Nephron (organoid): ENCODE data around the gene DNAAF2.
A peak's percentile ranks its signal among the peaks of the same experiment; 100 is the strongest.
"Not testable (repeated sequence)": the region's sequence is repeated elsewhere in the genome, so short reads cannot be mapped to it uniquely, and the experiment has no call there.

Experiments
- H3K27ac Mint-ChIP-seq, 3 experiments: 2 replicates each; pipeline ENCODE4 v1.8.0; 2020; ENCODE audit warnings: mixed read lengths in 3 of 3, mild to moderate bottlenecking in 2 of 3, moderate library complexity in 1 of 3
- H3K27me3 Mint-ChIP-seq: 2 replicates; pipeline ENCODE4 v1.8.0; 2021; ENCODE audit warnings: low read depth, mild to moderate bottlenecking, moderate library complexity, mixed read lengths
- H3K36me3 Mint-ChIP-seq: 2 replicates; pipeline ENCODE4 v1.8.0; 2020; ENCODE audit warnings: low read depth, mixed read lengths
- H3K4me1 Mint-ChIP-seq: 2 replicates; pipeline ENCODE4 v1.8.0; 2020; ENCODE audit warnings: mixed read lengths
- H3K4me3 Mint-ChIP-seq, 3 experiments: 2 replicates each; pipeline ENCODE4 v1.8.0; 2020; ENCODE audit warnings: mild to moderate bottlenecking in 3 of 3, mixed read lengths in 3 of 3, moderate library complexity in 2 of 3
- H3K9me3 Mint-ChIP-seq: 2 replicates; pipeline ENCODE4 v1.8.0; 2020; ENCODE audit warnings: mixed read lengths
- TF ChIP-seq, protein P1 (sequence below), 3 experiments: fragments of 200-600 bp; sonication (generic); IDR thresholded peaks; one replicate each; pipeline ENCODE4 v1.5.0; 2021; ENCODE audit warnings: antibody characterized with exemption in 3 of 3; ENCODE audit not compliant: unreplicated experiment in 3 of 3

Gene DNAAF2

DNA sequence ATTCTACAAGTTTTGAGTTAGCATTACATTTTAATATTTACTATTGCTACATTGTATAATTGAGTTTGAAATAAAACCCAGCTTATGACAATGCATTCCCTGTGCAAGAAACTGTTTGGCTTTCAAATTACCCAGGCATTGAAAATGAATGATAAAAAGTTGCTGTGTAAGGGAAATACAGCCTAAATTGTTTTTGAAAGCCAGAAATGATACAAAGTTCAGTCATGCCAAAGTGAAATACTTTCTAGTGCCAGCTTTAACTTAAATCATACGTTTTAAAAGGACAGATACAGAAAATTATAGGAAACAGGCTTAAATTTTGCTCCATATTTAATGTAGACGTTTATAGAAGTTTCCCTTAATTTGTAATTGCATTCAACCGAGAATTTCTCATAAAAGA lies 11.7 kb downstream of the DNAAF2 start:
- Mint-ChIP-seq H3K4me3 (peak overlapping the region in 1 of 3 experiments; percentile 56), H3K4me1 (peaks cover 29% of the 10 kb centered on the region), H3K9me3 (no peaks in the 10 kb centered on the region), H3K27ac (no peak overlapping the region), H3K36me3 (peaks cover 20% of the 10 kb centered on the region), H3K27me3 (no peaks in the 10 kb centered on the region)
- TF ChIP-seq, protein P1, sequence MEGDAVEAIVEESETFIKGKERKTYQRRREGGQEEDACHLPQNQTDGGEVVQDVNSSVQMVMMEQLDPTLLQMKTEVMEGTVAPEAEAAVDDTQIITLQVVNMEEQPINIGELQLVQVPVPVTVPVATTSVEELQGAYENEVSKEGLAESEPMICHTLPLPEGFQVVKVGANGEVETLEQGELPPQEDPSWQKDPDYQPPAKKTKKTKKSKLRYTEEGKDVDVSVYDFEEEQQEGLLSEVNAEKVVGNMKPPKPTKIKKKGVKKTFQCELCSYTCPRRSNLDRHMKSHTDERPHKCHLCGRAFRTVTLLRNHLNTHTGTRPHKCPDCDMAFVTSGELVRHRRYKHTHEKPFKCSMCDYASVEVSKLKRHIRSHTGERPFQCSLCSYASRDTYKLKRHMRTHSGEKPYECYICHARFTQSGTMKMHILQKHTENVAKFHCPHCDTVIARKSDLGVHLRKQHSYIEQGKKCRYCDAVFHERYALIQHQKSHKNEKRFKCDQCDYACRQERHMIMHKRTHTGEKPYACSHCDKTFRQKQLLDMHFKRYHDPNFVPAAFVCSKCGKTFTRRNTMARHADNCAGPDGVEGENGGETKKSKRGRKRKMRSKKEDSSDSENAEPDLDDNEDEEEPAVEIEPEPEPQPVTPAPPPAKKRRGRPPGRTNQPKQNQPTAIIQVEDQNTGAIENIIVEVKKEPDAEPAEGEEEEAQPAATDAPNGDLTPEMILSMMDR (IDR thresholded peaks at IDR 0.05; ENCODE audit: unreplicated experiment in 3 of 3): no peak

DNA sequence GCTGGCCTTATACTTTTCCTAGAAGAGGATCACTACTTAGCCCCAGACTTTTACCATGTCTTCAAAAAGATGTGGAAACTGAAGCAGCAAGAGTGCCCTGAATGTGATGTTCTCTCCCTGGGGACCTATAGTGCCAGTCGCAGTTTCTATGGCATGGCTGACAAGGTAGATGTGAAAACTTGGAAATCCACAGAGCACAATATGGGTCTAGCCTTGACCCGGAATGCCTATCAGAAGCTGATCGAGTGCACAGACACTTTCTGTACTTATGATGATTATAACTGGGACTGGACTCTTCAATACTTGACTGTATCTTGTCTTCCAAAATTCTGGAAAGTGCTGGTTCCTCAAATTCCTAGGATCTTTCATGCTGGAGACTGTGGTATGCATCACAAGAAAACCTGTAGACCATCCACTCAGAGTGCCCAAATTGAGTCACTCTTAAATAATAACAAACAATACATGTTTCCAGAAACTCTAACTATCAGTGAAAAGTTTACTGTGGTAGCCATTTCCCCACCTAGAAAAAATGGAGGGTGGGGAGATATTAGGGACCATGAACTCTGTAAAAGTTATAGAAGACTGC lies 12.9 kb downstream of the DNAAF2 start:
- TF ChIP-seq, protein P1 (IDR thresholded peaks at IDR 0.05; ENCODE audit: unreplicated experiment in 3 of 3): no peak
- no peaks in the 10 kb centered on the region for H3K9me3 Mint-ChIP-seq
- H3K4me3 Mint-ChIP-seq: peak overlapping the region; percentile 96 to 98 (median 98)
- H3K27ac Mint-ChIP-seq: peak overlapping the region; percentile 35 to 74 (median 47)
- no peaks in the 10 kb centered on the region for H3K27me3 Mint-ChIP-seq
- peaks cover 27% of the 10 kb centered on the region for H3K36me3 Mint-ChIP-seq
- peaks cover 37% of the 10 kb centered on the region for H3K4me1 Mint-ChIP-seq

DNA sequence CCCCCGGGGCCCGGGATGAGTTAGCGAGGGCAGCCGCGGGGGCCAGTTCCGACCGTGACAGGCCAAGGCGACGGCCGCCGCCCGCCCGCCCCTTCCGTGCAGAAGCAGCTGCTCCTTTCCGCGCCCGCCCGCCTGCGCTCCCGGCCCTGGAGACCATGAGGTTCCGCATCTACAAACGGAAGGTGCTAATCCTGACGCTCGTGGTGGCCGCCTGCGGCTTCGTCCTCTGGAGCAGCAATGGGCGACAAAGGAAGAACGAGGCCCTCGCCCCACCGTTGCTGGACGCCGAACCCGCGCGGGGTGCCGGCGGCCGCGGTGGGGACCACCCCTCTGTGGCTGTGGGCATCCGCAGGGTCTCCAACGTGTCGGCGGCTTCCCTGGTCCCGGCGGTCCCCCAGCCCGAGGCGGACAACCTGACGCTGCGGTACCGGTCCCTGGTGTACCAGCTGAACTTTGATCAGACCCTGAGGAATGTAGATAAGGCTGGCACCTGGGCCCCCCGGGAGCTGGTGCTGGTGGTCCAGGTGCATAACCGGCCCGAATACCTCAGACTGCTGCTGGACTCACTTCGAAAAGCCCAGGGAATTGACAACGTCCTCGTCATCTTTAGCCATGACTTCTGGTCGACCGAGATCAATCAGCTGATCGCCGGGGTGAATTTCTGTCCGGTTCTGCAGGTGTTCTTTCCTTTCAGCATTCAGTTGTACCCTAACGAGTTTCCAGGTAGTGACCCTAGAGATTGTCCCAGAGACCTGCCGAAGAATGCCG lies 13.7 kb downstream of the DNAAF2 start:
- H3K36me3 Mint-ChIP-seq: peaks cover 30% of the 10 kb centered on the region
- TF ChIP-seq, protein P1 (IDR thresholded peaks at IDR 0.05; ENCODE audit: unreplicated experiment in 3 of 3): peak in 1 of 3 experiments; percentile 23
- H3K4me1 Mint-ChIP-seq: peaks cover 37% of the 10 kb centered on the region
- no peaks in the 10 kb centered on the region for H3K27me3 Mint-ChIP-seq
- H3K4me3 Mint-ChIP-seq: peak overlapping the region; percentile 96 to 98 (median 98)
- no peaks in the 10 kb centered on the region for H3K9me3 Mint-ChIP-seq
- H3K27ac Mint-ChIP-seq: peak overlapping the region; percentile 99 to 100 (median 100)

DNA sequence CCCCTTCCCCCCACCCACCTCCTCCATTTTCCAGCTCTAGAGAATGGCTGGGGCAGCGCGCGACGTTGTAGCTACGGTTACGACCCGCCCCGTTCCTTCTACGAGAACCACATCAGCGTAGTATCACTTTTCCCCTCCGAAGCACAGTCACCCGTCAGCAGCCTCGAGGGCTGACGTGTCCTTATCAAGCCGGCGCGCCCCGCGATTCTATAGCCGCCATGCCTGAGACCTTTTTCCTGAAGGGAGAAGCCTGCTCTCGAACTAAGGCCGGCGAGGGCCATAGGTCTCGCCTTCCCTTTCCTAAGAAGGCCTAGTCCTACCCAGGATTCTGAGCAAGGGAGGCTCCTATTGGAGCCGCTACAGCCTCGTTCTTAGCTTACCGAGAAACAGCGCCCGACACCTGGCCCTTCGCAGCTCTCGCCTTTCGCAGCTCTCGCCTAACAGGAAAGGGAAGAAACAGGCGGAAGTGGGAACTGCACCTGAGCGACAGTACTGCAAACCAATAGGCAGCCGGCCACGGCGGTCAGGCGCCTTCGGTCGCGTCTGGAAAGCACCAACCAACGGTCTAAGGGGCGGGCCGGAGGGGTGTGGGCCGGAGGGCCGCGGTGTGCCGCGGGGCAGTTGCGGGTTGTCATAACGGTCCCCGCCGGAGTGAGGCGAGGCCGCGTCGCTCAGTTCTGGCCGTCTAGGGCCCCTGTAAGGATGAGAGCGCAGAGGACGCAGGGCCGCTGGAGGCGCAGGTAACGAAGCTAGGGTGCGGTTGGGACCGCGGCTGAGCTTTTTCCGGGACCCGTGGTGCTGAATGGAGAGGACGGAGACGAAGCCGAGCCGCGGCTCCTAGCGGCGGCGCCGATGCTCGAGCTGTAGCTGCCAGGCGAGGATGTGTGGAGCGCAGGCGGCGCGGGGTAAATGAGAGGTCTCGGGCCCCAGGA lies 14.6 kb downstream of the DNAAF2 start, which contains the start of the genes MGAT2 and RPL36AL:
Gene MGAT2, plus strand, starts transcription at position 618 of the 932 bp plus-strand sequence. CDS start 470 bp downstream, outside the sequence.
Gene RPL36AL, minus strand, starts transcription at position 445 of the 932 bp plus-strand sequence. CDS start 1,522 bp downstream, outside the sequence.
- Mint-ChIP-seq H3K36me3 (peaks cover 33% of the 10 kb centered on the region), H3K27ac (peak within 1 kb of the TSS; percentile 99 to 100 (median 100)), H3K27me3 (no peaks in the 10 kb centered on the region), H3K4me3 (peak within 1 kb of the TSS; percentile 96 to 98 (median 98)), H3K4me1 (peaks cover 37% of the 10 kb centered on the region), H3K9me3 (no peaks in the 10 kb centered on the region)
- TF ChIP-seq, protein P1 (IDR thresholded peaks at IDR 0.05; ENCODE audit: unreplicated experiment in 3 of 3): peak in 1 of 3 experiments; percentile 40

DNA sequence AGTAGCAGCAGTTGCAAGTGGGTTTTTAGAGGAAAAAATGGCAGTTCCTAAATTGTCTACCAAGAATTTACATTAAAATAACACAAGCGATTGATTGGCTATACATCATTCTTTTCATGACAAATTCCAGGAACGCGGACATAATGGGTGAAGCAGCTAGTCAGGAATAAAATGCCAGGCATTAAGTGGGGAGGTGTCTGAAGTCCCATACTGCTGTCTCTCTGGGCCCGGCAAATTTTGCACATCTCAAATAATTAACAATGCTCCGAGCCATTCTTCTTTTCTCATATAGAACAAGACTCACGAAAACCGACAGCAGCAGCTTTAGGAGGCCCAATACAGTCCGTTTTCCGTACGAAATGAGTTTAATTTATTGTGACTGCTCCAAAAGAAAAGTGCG lies 15.3 kb downstream of the DNAAF2 start:
- peaks cover 37% of the 10 kb centered on the region for H3K4me1 Mint-ChIP-seq
- no peaks in the 10 kb centered on the region for H3K27me3 Mint-ChIP-seq
- TF ChIP-seq, protein P1 (IDR thresholded peaks at IDR 0.05; ENCODE audit: unreplicated experiment in 3 of 3): no peak
- no peaks in the 10 kb centered on the region for H3K9me3 Mint-ChIP-seq
- peak overlapping the region; percentile 96 to 98 (median 98) for H3K4me3 Mint-ChIP-seq
- H3K36me3 Mint-ChIP-seq: peaks cover 29% of the 10 kb centered on the region
- H3K27ac Mint-ChIP-seq: peak overlapping the region; percentile 99 to 100 (median 100)

DNA sequence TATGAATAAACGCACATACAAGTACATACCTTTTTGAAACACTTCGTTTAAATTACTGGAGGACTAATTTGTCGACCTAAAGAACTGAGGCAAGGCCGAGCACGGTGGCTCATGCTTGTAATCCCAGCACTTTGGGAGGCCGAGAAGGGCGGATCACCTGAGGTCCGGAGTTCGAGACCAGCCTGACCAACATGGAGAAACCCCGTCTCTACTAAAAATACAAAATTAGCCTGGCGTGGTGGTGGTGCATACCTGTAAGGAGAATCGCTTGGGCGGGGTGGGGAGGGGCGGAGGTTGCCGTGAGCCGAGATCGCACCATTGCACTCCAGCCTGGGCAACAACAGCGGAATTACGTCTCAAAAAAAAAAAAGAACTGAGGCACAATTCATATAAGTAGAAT lies 15.8 kb downstream of the DNAAF2 start:
- not testable (repeated sequence) for H3K9me3 Mint-ChIP-seq, H3K27me3 Mint-ChIP-seq
- H3K4me1 Mint-ChIP-seq: peaks cover 37% of the 10 kb centered on the region
- H3K27ac Mint-ChIP-seq: peak overlapping the region; percentile 99 to 100 (median 100)
- peak overlapping the region; percentile 96 to 98 (median 98) for H3K4me3 Mint-ChIP-seq
- peaks cover 31% of the 10 kb centered on the region for H3K36me3 Mint-ChIP-seq
